CD4-positive, CD25-positive, alpha-beta regulatory T cell (primary cell): Measurements from ENCODE around the gene UBXN7. TPM values are rescaled to one million over a fixed set of nuclear protein-coding genes. Genes with fewer than 3 reads are reported as not detected.

Experiments
- ATAC-seq, 2 donors: fragments of 150-1000 bp; cut with Tn5 transposase; one replicate each; pipeline ENCODE4 v1.10.0; 2021; ENCODE audit warnings: low read depth in 2 of 2, moderate number of reproducible peaks in 2 of 2, moderate library complexity in 1 of 2
- DNase-seq, 3 donors: peaks; one replicate each; pipeline versions ENCODE4 v3.0.0 to v3.0.0-alpha.2; 2012 to 2022; ENCODE audit warnings: mixed read lengths in 1 of 3
- H3K27ac ChIP-seq: one replicate; pipeline ENCODE4 v1.7.0; 2013; ENCODE audit warnings: mild to moderate bottlenecking, low read length; ENCODE audit not compliant: insufficient read depth, poor library complexity, severe bottlenecking
- H3K27me3 ChIP-seq: one replicate; pipeline ENCODE4 v1.7.0; 2013; ENCODE audit warnings: low read length; ENCODE audit not compliant: control insufficient read depth, insufficient read depth
- H3K36me3 ChIP-seq: one replicate; pipeline ENCODE4 v1.7.0; 2013; ENCODE audit warnings: mild to moderate bottlenecking, low read length, moderate library complexity; ENCODE audit not compliant: control insufficient read depth, insufficient read depth
- H3K4me1 ChIP-seq: 2 replicates; pipeline ENCODE4 v1.7.0; 2013; ENCODE audit warnings: mild to moderate bottlenecking, low read length; ENCODE audit not compliant: insufficient read depth, control insufficient read depth, poor library complexity, severe bottlenecking
- H3K4me3 ChIP-seq: one replicate; pipeline ENCODE4 v1.7.0; 2013; ENCODE audit warnings: low read depth, mild to moderate bottlenecking, low read length, moderate library complexity
- H3K9me3 ChIP-seq, 2 experiments: 1 replicate in 1 of 2; 2 replicates in 1 of 2; pipeline ENCODE4 v1.7.0; 2013; ENCODE audit warnings: low read length in 2 of 2, mild to moderate bottlenecking in 1 of 2, moderate library complexity in 1 of 2; ENCODE audit not compliant: control insufficient read depth in 2 of 2
- H3K27ac Mint-ChIP-seq, 3 donors: one replicate each; pipeline ENCODE4 v1.8.0; 2020 to 2022; ENCODE audit warnings: mild to moderate bottlenecking in 3 of 3, mixed read lengths in 3 of 3, moderate library complexity in 2 of 3
- H3K27me3 Mint-ChIP-seq: one replicate; pipeline ENCODE4 v1.8.0; 2022; ENCODE audit warnings: mild to moderate bottlenecking, mixed read lengths
- H3K36me3 Mint-ChIP-seq: one replicate; pipeline ENCODE4 v1.8.0; 2020; ENCODE audit warnings: mixed read lengths
- H3K4me1 Mint-ChIP-seq, 4 donors: one replicate each; pipeline ENCODE4 v1.8.0; 2020 to 2022; ENCODE audit warnings: mixed read lengths in 4 of 4, mild to moderate bottlenecking in 1 of 4
- H3K4me3 Mint-ChIP-seq, 4 donors: one replicate each; pipeline ENCODE4 v1.8.0; 2020 to 2022; ENCODE audit warnings: mild to moderate bottlenecking in 4 of 4, mixed read lengths in 4 of 4, moderate library complexity in 3 of 4
- H3K9me3 Mint-ChIP-seq, 7 donors: one replicate each; pipeline ENCODE4 v1.8.0; 2020 to 2022; ENCODE audit warnings: mixed read lengths in 7 of 7, mild to moderate bottlenecking in 3 of 7, moderate library complexity in 2 of 7
- polyA plus RNA-seq, 4 donors: library from polyadenylated mRNA; unstranded; fragments of 300-500 nt; fragmentation: Illumina TruSeq; gene quantifications; one replicate each; pipeline ENCODE4 v1.2.3, GENCODE V29; 2021
- total RNA-seq: library from RNA; stranded (reverse); gene quantifications from one replicate; pipeline ENCODE4 v1.2.3, GENCODE V29; 2022

UBXN7 gene
- total and polyA plus RNA-seq, 5 donors from 2014 or later: 23.6 to 93.8 (median 33.3) TPM

- peaks cover 0 to 2% (median 0%) of the 10 kb centered on the region in 7 donors for H3K9me3 Mint-ChIP-seq
- H3K36me3 ChIP-seq: peaks cover 2% of the 10 kb centered on the region
- peaks cover 37 to 64% (median 51%) of the 10 kb centered on the region in 4 donors for H3K4me1 Mint-ChIP-seq
- no peaks in the 10 kb centered on the region for H3K27me3 ChIP-seq
- H3K4me3 ChIP-seq: no peak overlapping the region
- no peaks in the 10 kb centered on the region for H3K9me3 ChIP-seq
- no peak overlapping the region for H3K4me3 Mint-ChIP-seq
- H3K27me3 Mint-ChIP-seq: no peaks in the 10 kb centered on the region
- H3K36me3 Mint-ChIP-seq: peaks cover 7% of the 10 kb centered on the region
- DNase-seq (no peak), ATAC-seq (no peak)
- peak overlapping the region; percentile 2 to 74 (median 29) for H3K27ac Mint-ChIP-seq
- H3K27ac ChIP-seq: no peak overlapping the region
- H3K4me1 ChIP-seq: no peaks in the 10 kb centered on the region
These were observed 17.8 kb downstream of the UBXN7 start for GRCh38 chr3:196414469-196414868.

DNA sequence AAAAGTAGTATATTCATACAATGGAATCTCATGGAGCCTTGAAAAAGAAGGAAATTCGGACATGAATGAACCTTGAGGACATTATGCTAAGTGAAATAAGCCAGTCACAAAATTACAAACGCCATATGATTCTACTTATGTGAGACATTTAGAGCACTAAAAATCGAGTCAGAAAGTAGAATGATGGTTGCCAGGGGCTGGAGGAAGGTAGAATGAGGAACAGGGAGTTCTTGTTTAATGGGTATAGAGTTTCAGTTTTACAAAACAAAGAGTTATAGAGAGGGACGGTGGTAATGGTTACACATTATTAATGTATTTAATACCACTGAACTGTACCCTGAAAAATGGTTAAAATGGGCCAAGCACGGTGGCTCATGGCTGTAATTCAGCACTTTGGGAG is 19.5 kb downstream of the UBXN7 start:
- Mint-ChIP-seq H3K4me3 (no peak overlapping the region), H3K9me3 (peaks cover 0 to 9% (median 0%) of the 10 kb centered on the region in 7 donors), H3K4me1 (peaks cover 33 to 61% (median 45%) of the 10 kb centered on the region in 4 donors), H3K27me3 (no peaks in the 10 kb centered on the region), H3K36me3 (peaks cover 18% of the 10 kb centered on the region), H3K27ac (no peak overlapping the region)
- no peak for DNase-seq
- no peaks in the 10 kb centered on the region for H3K4me1 ChIP-seq
- no peak for ATAC-seq
- no peak overlapping the region for H3K4me3 ChIP-seq
- no peaks in the 10 kb centered on the region for H3K27me3 ChIP-seq
- H3K27ac ChIP-seq: no peak overlapping the region
- peaks cover 6% of the 10 kb centered on the region for H3K36me3 ChIP-seq
- peaks cover 0 to 3% of the 10 kb centered on the region in 2 experiments for H3K9me3 ChIP-seq

DNA sequence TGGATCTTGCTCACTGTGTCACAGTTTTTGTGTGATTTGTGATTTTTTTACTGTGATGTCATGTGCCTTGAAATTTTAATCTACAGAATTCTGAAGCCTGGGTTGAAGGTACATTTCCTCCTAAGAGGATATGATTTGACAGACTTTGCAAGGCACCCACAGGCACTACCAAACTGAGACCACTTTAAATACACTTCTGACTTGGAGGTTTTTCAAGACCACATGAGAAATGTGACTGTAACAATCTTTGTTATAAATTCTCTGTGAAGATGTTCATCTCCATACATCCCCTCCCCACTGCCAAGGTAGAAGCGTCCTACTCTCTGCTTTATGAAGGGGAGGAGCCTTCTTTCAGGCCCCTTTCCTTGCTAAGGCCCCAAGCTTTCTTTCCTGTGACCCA is 22.8 kb downstream of the UBXN7 start:
- Histone ChIP-seq H3K9me3 (peaks cover 0 to 3% of the 10 kb centered on the region in 2 experiments), H3K27me3 (no peaks in the 10 kb centered on the region), H3K36me3 (peaks cover 18% of the 10 kb centered on the region), H3K4me1 (no peaks in the 10 kb centered on the region), H3K4me3 (no peak overlapping the region), H3K27ac (no peak overlapping the region)
- Mint-ChIP-seq H3K4me3 (no peak overlapping the region), H3K36me3 (peaks cover 27% of the 10 kb centered on the region), H3K4me1 (peaks cover 26 to 50% (median 29%) of the 10 kb centered on the region in 4 donors), H3K27ac (peak overlapping the region in 1 of 3 donors; percentile 72), H3K9me3 (peaks cover 0 to 9% (median 0%) of the 10 kb centered on the region in 7 donors), H3K27me3 (no peaks in the 10 kb centered on the region)
- no peak for DNase-seq
- ATAC-seq: no peak

DNA sequence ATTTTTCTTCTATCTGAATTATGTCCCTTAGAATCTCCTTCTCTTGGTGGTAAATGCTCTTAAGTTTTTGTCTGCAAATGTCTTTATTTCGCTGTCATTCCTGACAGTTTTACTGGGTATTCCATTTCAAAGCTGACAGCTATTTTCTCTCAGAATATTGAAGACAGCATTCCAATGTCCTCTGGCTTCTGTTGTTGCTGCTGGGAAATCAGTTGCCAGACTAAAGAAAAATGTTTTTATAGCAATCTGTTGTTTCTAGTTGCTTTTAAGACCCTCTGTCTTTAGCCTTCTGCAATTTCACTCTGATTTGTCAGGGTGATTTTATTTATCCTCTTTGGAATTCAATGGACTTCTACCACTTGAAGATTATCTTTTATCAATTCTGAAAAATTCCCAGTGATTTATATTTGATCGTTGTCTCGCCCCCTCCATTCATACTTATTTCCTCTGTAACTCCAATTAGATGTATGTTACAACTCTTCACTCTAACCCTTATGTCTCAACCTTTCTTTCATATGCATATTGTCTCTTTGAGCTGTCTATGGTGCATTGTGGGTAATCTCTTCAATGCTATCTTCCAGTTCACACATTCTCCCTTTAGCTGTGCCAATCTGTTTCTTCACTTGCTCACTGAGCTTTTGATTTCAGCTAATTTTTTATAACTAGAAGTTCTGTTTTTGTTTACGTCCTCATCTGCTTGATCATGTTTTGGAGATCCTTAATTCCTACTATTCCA is 23.5 kb downstream of the UBXN7 start:
- H3K27me3 ChIP-seq: no peaks in the 10 kb centered on the region
- no peak overlapping the region for H3K27ac ChIP-seq
- peaks cover 0 to 3% of the 10 kb centered on the region in 2 experiments for H3K9me3 ChIP-seq
- ATAC-seq: no peak
- no peak overlapping the region for H3K4me3 ChIP-seq
- Mint-ChIP-seq H3K4me3 (no peak overlapping the region), H3K36me3 (peaks cover 27% of the 10 kb centered on the region), H3K4me1 (peaks cover 24 to 43% (median 26%) of the 10 kb centered on the region in 4 donors), H3K27me3 (no peaks in the 10 kb centered on the region), H3K9me3 (peaks cover 0 to 9% (median 0%) of the 10 kb centered on the region in 7 donors), H3K27ac (no peak overlapping the region)
- no peak for DNase-seq
- no peaks in the 10 kb centered on the region for H3K4me1 ChIP-seq
- peaks cover 18% of the 10 kb centered on the region for H3K36me3 ChIP-seq

GRCh38 chr3:196406811-196407470 is 25.3 kb downstream of the UBXN7 start:
- Mint-ChIP-seq H3K27me3 (no peaks in the 10 kb centered on the region), H3K4me1 (peaks cover 15 to 28% (median 21%) of the 10 kb centered on the region in 4 donors), H3K4me3 (no peak overlapping the region), H3K36me3 (peaks cover 31% of the 10 kb centered on the region), H3K9me3 (peaks cover 0 to 9% (median 0%) of the 10 kb centered on the region in 7 donors), H3K27ac (peak overlapping the region in 1 of 3 donors; percentile 77)
- H3K4me3 ChIP-seq: no peak overlapping the region
- no peak for DNase-seq
- H3K9me3 ChIP-seq: peaks cover 0 to 3% of the 10 kb centered on the region in 2 experiments
- H3K27me3 ChIP-seq: no peaks in the 10 kb centered on the region
- ATAC-seq: no peak
- H3K4me1 ChIP-seq: no peaks in the 10 kb centered on the region
- no peak overlapping the region for H3K27ac ChIP-seq
- H3K36me3 ChIP-seq: peaks cover 18% of the 10 kb centered on the region

- H3K4me1 Mint-ChIP-seq: peaks cover under 1 to 9% (median 3%) of the 10 kb centered on the region in 4 donors
- peak overlapping the region in 1 of 3 donors; percentile 59 for H3K27ac Mint-ChIP-seq
- Histone ChIP-seq H3K9me3 (no peaks in the 10 kb centered on the region), H3K4me3 (no peak overlapping the region), H3K27me3 (no peaks in the 10 kb centered on the region), H3K4me1 (no peaks in the 10 kb centered on the region), H3K27ac (no peak overlapping the region), H3K36me3 (peaks cover 53% of the 10 kb centered on the region)
- no peak for DNase-seq
- H3K36me3 Mint-ChIP-seq: peaks cover 34% of the 10 kb centered on the region
- ATAC-seq: no peak
- no peak overlapping the region for H3K4me3 Mint-ChIP-seq
- no peaks in the 10 kb centered on the region for H3K9me3 Mint-ChIP-seq
- no peaks in the 10 kb centered on the region for H3K27me3 Mint-ChIP-seq
These were observed 31.9 kb downstream of the UBXN7 start for GRCh38 chr3:196400331-196400730.

- no peak overlapping the region for H3K4me3 Mint-ChIP-seq
- no peaks in the 10 kb centered on the region for H3K27me3 Mint-ChIP-seq
- no peak overlapping the region for H3K27ac Mint-ChIP-seq
- H3K36me3 ChIP-seq: peaks cover 52% of the 10 kb centered on the region
- H3K4me1 Mint-ChIP-seq: peaks cover 3 to 9% (median 6%) of the 10 kb centered on the region in 4 donors
- H3K4me3 ChIP-seq: no peak overlapping the region
- no peaks in the 10 kb centered on the region for H3K27me3 ChIP-seq
- no peaks in the 10 kb centered on the region for H3K9me3 ChIP-seq
- ATAC-seq (no peak), DNase-seq (no peak)
- peaks cover 34% of the 10 kb centered on the region for H3K36me3 Mint-ChIP-seq
- no peaks in the 10 kb centered on the region for H3K9me3 Mint-ChIP-seq
- H3K27ac ChIP-seq: no peak overlapping the region
- no peaks in the 10 kb centered on the region for H3K4me1 ChIP-seq
These were observed 32.7 kb downstream of the UBXN7 start for GRCh38 chr3:196399485-196399945.
